SK-N-SH treated with all-trans-retinoic acid at 6 μM for 48 hours (cell line): ENCODE results near the gene ETS1.

Experiments used
- ATAC-seq: fragments of 200-7000 bp; cut with Tn5 transposase; 3 replicates; pipeline ENCODE4 v1.9.1; 2020; ENCODE audit warnings: mild to moderate bottlenecking, moderate library complexity
- ARNTL ChIP-seq: fragments of 450-650 bp; formaldehyde crosslinking; IDR thresholded peaks from 2 replicates; pipeline ENCODE4 v1.5.0; 2020; ENCODE audit warnings: low read depth, mild to moderate bottlenecking, moderate library complexity, borderline replicate concordance
- CREB5 ChIP-seq: fragments of 250-450 bp; sonication (Bioruptor Pico); IDR thresholded peaks from 2 replicates; pipeline ENCODE4 v1.5.1; 2020; ENCODE audit warnings: low read depth, mild to moderate bottlenecking, moderate library complexity
- CSDC2 ChIP-seq: fragments of 250-450 bp; sonication (Bioruptor Pico); IDR thresholded peaks from 2 replicates; pipeline ENCODE4 v1.5.0; 2020; ENCODE audit warnings: mild to moderate bottlenecking, moderate library complexity
- CSRNP3 ChIP-seq: fragments of 250-450 bp; sonication (Bioruptor Pico); IDR thresholded peaks from 2 replicates; pipeline ENCODE4 v1.5.1; 2021; ENCODE audit warnings: mild to moderate bottlenecking, moderate library complexity
- ESRRG ChIP-seq: fragments of 250-450 bp; sonication (Bioruptor Pico); IDR thresholded peaks from 2 replicates; pipeline ENCODE4 v1.6.1; 2021; ENCODE audit warnings: mild to moderate bottlenecking
- ISL1 ChIP-seq: fragments of 250-450 bp; sonication (Bioruptor Pico); IDR thresholded peaks from 2 replicates; pipeline ENCODE4 v2.1.2; 2022; ENCODE audit warnings: mild to moderate bottlenecking, moderate library complexity
- PATZ1 ChIP-seq: fragments of 250-450 bp; sonication (Bioruptor Pico); IDR thresholded peaks from 2 replicates; pipeline ENCODE4 v1.8.0; 2020; ENCODE audit warnings: mild to moderate bottlenecking, moderate library complexity, borderline replicate concordance
- POU6F1 ChIP-seq: fragments of 250-450 bp; sonication (Bioruptor Pico); IDR thresholded peaks from 2 replicates; pipeline ENCODE4 v1.8.0; 2021; ENCODE audit warnings: low read depth, mild to moderate bottlenecking, moderate library complexity, borderline replicate concordance
- PPARA ChIP-seq: fragments of 250-450 bp; sonication (Bioruptor Pico); IDR thresholded peaks from 2 replicates; pipeline ENCODE4 v1.5.0; 2020; ENCODE audit warnings: mild to moderate bottlenecking, borderline replicate concordance
- RARB ChIP-seq: fragments of 250-450 bp; sonication (Bioruptor Pico); IDR thresholded peaks from 2 replicates; pipeline ENCODE4 v1.8.0; 2021; ENCODE audit warnings: mild to moderate bottlenecking, moderate library complexity
- SNAI2 ChIP-seq: fragments of 250-450 bp; sonication (Bioruptor Pico); IDR thresholded peaks from 2 replicates; pipeline ENCODE4 v1.5.0; 2020; ENCODE audit warnings: mild to moderate bottlenecking, moderate library complexity
- TCF4 ChIP-seq: fragments of 250-450 bp; sonication (Bioruptor Pico); IDR thresholded peaks from 2 replicates; pipeline ENCODE4 v1.8.0; 2021; ENCODE audit warnings: mild to moderate bottlenecking, moderate library complexity, borderline replicate concordance
- TOX ChIP-seq: fragments of 250-450 bp; sonication (Bioruptor Pico); IDR thresholded peaks from 2 replicates; pipeline ENCODE4 v1.8.0; 2021; ENCODE audit warnings: mild to moderate bottlenecking, moderate library complexity, borderline replicate concordance
- TSHZ2 ChIP-seq: fragments of 250-450 bp; sonication (Bioruptor Pico); IDR thresholded peaks from 2 replicates; pipeline ENCODE4 v1.5.0; 2020; ENCODE audit warnings: mild to moderate bottlenecking, moderate library complexity
- ZC3H10 ChIP-seq: fragments of 250-450 bp; sonication (Bioruptor Pico); IDR thresholded peaks from 2 replicates; pipeline ENCODE4 v1.5.1; 2021; ENCODE audit warnings: mild to moderate bottlenecking, moderate library complexity
- ZFP3 ChIP-seq: fragments of 250-450 bp; sonication (Bioruptor Pico); IDR thresholded peaks from 2 replicates; pipeline ENCODE4 v1.5.0; 2020; ENCODE audit warnings: mild to moderate bottlenecking, moderate library complexity
- ZFP30 ChIP-seq: fragments of 450-650 bp; formaldehyde crosslinking; IDR thresholded peaks from 2 replicates; pipeline ENCODE4 v1.5.0; 2022; ENCODE audit warnings: mild to moderate bottlenecking, moderate library complexity
- ZNF70 ChIP-seq: fragments of 450-650 bp; formaldehyde crosslinking; IDR thresholded peaks from 2 replicates; pipeline ENCODE4 v1.5.0; 2020; ENCODE audit warnings: mild to moderate bottlenecking, moderate library complexity
- ZNF8 ChIP-seq: fragments of 450-650 bp; formaldehyde crosslinking; IDR thresholded peaks from 2 replicates; pipeline ENCODE4 v1.5.0; 2020; ENCODE audit warnings: mild to moderate bottlenecking, moderate library complexity

ETS1 gene

GRCh38 chr11:128506356-128506755 lies 81.0 kb downstream of the ETS1 start (continued):
- no peak for TF ChIP-seq CREB5 (CRISPR knock-in tag)
- TF ChIP-seq PPARA, result no peak
- no peak for TF ChIP-seq ISL1 (CRISPR knock-in tag)
- TF ChIP-seq ZFP3, result no peak
- TF ChIP-seq TSHZ2 (CRISPR knock-in tag), result no peak
- TF ChIP-seq ARNTL, result no peak

- ATAC-seq, result no peak
- TF ChIP-seq SNAI2, result no peak
- TF ChIP-seq TCF4 (CRISPR knock-in tag), result no peak
- no peak for TF ChIP-seq PATZ1 (CRISPR knock-in tag)
- TF ChIP-seq ARNTL, result no peak
- no peak for TF ChIP-seq ZNF8 (CRISPR knock-in tag)
- no peak for TF ChIP-seq ZC3H10
- TF ChIP-seq ZFP30 (CRISPR knock-in tag), result no peak
- no peak for TF ChIP-seq ESRRG (CRISPR knock-in tag)
- no peak for TF ChIP-seq ZFP3
- TF ChIP-seq POU6F1 (CRISPR knock-in tag), result no peak
- TF ChIP-seq ISL1 (CRISPR knock-in tag), result no peak
- TF ChIP-seq CREB5 (CRISPR knock-in tag), result no peak
- no peak for TF ChIP-seq PPARA
- TF ChIP-seq TOX, result no peak
- no peak for TF ChIP-seq CSDC2 (CRISPR knock-in tag)
- no peak for TF ChIP-seq ZNF70 (CRISPR knock-in tag)
- TF ChIP-seq RARB (CRISPR knock-in tag), result no peak
- TF ChIP-seq, all 23 proteins: peak for 0
Observed at GRCh38 chr11:128505449-128506065, 81.8 kb downstream of the ETS1 start.

- TF ChIP-seq ISL1 (CRISPR knock-in tag) (no peak), ZC3H10 (no peak), TCF4 (CRISPR knock-in tag) (no peak)
- TF ChIP-seq, all 23 proteins: peak for 0
- ATAC-seq, result no peak
Observed at GRCh38 chr11:128504486-128504885, 82.9 kb downstream of the ETS1 start.

GRCh38 chr11:128503245-128503991 lies 83.9 kb downstream of the ETS1 start:
- peak; percentile 53 for ATAC-seq
- TF ChIP-seq CREB5 (CRISPR knock-in tag) (no peak), ZC3H10 (no peak), ZNF8 (CRISPR knock-in tag) (no peak), CSRNP3 (CRISPR knock-in tag) (no peak), POU6F1 (CRISPR knock-in tag) (no peak)
